Measurements from ENCODE around the gene SEC14L5.

The SEC14L5 gene

DNA sequence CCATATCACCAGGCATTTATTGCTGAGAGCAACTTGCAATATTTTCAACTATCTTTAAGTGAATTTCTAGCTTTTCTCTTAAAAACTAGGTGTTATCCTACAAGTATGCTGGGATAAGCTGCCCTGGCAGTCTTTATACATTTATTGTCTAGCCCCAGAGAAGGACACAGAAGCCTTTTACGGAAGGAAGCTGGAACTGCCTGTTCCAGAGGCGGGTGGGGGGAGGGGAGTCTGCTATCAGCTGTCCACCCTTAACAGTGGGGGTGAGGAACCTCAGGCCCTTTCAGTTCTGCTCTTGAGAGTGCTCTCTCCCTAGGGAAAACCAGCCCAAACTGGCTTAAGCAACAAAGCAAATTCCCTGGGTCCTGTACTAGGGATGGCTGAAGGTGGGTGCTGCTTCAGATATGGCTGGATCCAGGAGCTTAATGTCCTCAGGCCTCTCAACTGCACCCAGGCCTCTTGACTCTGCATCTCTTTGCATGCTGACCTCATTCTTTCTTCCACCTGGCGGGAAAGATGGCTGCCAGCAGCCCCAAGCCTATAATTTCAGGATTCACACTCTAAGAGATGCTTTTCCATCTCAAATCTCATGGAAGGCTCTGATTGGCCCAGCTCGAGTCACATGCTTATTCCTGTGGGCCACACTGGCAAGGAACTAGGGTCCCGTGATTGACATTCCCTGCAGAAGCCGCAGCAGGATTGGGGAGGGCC is 59.0 kb downstream of the SEC14L5 start:
- no peak for DNase-seq

GRCh38 chr16:5017678-5017969 is 59.5 kb downstream of the SEC14L5 start:
- DNase-seq: no peak

DNA sequence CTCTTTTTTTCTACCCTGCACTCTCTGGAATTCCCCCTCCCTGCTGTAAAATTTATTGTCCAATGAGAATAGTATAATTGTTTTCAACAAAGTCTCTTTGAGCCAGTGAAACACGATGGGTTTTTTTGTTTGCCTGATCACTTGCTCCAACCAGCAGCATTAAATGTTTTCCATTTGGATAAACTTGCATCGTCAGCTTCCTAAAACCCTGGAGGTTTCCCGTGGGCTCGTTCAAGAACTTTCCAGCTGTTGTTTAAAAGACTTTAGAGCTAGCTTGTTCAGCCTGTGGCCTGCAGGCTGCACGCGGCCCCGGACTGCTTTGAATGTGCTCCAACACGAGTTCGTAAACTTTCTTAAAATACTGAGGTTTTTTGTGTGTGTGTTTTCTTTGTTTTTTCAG is 60.7 kb downstream of the SEC14L5 start:
- no peak for DNase-seq

DNA sequence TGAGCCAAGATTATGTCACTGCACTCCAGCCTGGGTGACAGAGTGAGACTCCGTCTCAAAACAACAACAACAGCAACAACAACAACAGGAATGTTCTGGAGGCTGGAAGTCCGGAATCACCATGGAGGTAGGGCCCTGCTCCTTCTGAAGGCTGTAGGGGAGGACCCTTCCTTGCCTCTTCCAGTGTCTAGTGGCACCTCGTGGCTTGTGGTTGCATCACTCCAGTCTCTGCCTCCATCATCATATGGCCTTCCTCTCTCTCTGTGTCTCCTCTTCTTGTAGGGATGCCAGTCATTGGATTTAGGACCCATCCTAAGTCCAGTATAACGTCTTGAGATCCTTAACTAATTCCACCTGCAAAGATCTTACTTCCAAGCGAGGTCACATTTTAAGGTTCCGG is 61.6 kb downstream of the SEC14L5 start:
- no peak for DNase-seq

DNA sequence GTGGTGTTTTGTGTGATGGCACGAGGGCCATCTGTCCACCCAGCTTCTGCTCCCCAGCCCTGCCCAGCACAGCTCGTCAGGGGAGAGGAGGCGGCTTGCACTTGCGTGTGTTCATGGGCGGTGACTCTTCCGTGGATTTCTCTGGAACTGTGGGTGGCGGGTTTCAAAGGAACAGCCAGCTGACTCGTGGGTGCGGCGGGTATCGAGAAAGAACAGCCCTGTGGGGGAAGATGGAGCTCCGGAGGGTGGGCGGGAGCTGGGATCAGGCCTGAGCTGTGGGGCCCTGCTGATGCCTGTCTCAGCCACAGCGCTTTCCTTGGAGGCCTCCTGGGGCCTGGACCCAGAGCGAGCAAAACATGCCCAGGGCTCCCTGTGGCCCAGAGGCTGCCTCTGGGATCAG is 62.4 kb downstream of the SEC14L5 start:
- DNase-seq: no peak

- no peak for DNase-seq
These were observed 64.4 kb downstream of the SEC14L5 start for GRCh38 chr16:5022521-5022920.

GRCh38 chr16:5024632-5025031 is 66.5 kb downstream of the SEC14L5 start:
- no peak for DNase-seq

DNA sequence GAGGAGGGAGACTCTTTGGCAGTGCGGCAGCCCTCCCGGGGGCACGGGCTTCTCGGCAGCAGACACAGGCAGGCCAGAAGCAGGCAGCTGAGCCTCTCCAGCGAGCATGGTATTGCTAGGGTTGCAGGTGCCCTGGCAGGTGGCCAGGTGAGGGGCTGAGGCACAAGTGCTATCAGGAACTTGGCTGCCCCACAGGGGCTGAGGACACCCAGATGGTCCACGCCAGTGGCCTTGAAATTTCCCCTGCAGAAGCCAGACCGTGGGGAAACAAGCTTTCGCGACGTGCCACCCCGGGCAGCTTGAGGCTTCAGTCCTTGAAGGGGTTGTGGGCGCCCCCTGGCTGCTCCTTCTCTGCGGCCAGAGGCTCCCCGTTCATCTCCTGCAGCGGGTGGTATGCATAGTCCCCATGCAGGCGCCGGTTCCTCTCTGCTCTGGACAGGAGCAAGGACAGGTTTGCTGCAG is 67.1 kb downstream of the SEC14L5 start:
- peak in 1 of 2 donors; percentile 4 for DNase-seq

DNA sequence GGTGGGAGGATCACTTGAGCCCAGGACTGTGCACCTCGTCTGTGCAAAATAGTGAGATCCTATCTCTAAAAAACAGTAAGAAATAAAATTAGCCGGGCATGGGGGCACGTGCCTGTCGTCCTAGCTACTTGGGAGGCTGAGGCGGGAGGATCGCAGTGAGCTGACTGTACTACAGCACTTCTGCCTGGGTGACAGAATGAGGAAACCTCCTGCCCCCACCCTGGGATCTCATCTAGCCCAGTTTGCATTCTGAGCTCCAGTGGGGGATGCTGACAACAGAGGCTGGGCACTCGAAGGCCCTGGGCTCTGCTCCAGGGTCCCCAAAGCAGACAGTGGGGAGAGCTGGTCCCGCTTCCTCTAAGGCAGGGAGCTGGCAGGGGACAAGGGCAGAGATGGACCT is 68.5 kb downstream of the SEC14L5 start:
- DNase-seq: no peak

DNA sequence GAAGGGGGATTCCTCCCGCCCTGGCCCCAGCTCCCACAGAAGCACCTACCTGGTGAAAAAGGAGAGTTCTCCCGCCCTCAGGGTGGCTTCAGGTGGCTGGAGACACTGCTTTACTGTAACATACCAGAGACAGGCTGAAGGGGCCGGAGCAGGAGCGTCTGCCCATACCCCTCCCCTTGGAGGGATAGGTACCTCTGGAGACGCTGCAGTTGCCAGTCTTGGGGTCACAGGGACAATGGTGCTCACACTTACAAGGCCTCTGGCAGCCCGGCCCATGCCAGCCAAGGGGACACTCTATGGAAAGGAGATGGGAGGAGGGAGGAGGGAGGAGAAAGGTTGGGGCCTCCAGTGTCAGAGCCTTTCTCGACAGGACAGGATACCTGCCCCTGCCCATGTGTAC is 69.0 kb downstream of the SEC14L5 start:
- DNase-seq: no peak

DNA sequence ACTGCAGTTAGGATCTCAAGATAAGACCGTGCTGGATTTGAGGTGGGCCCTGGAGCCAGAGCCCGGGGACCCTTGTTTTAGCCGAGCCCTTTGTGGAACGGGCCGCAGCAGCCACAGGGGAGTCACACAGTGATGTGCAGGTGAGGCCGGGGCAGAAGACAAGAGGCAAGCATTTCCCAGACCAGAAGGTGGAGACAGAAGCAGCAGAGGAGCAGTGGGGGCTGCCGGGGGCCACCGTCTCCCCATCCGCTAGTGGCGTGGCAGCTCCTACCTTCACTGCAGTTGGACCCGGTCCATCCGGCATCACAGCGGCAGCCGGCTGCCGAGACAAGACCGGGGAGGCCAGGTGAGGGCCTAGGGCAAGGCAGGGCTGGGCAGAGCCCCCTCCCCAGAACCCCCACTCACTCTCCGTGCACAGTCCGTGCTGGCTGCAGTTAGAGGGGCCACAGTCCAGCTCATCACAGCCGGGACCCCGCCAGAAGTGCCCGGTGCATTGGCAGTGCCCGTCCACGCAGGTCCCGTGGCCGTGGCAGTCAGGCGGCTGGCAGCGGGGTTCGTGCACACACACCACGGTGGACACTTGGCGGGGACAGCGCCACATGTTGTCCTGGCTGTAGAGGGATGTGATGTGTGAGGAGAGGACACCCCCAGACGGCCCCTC is 69.6 kb downstream of the SEC14L5 start:
- DNase-seq: no peak

DNA sequence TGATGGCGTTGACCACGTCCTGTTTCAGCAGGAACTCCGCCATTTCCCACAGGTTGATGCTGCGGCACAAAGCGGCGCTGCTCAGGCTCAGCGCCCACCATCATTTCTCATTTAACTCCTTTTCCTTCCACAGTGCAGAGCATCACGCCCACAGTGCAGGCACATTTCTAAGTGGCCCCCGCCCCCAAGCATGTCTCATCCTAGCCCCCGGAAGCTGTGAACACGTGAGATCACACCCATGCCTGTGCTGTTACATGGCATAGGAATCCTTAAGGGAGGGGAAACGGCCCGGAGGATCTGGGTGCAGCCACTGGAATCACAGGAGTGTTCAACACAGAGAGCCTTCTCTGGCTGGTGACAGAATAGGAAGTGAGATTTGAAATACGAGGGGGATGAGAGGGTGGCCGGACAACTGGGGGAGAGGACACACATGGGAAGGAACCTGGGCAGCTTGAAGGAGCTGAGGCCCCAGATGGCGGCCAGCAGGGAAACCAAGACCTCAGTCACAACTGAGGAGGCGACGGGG is 70.9 kb downstream of the SEC14L5 start:
- DNase-seq: no peak

- no peak for DNase-seq
These were observed 72.2 kb downstream of the SEC14L5 start for GRCh38 chr16:5030251-5030870.

DNA sequence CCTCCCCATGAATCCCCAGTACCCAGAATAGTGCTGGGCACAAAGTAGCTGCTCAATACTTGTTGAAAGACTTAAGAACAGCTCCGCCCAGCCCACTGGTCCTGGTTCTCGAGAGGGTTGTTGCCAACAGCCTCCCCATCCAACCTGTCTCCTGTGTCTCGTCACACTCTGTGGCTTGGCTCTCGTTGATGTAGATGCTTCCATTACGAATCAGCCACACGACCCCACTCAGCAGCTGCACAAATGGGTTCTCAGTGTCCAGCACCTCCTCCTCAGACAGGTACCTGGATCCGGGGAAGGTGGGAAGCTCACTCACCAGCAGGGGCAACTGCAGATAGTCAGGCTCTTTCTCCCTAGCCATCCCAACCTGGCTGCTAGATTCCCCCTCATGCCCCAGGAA is 73.5 kb downstream of the SEC14L5 start:
- no peak for DNase-seq

GRCh38 chr16:5032748-5033167 is 74.6 kb downstream of the SEC14L5 start:
- peak in 1 of 2 donors; percentile 4 for DNase-seq

- peak; percentile 82 to 87 for DNase-seq
These were observed 75.4 kb downstream of the SEC14L5 start, which contains the start of gene NAGPA for GRCh38 chr16:5033256-5034166. NAGPA (minus strand) TSS chr16:5033935; CDS start chr16:5033914, 21 bp downstream.

- DNase-seq: no peak
These were observed 76.0 kb downstream of the SEC14L5 start for GRCh38 chr16:5034167-5034523.

DNA sequence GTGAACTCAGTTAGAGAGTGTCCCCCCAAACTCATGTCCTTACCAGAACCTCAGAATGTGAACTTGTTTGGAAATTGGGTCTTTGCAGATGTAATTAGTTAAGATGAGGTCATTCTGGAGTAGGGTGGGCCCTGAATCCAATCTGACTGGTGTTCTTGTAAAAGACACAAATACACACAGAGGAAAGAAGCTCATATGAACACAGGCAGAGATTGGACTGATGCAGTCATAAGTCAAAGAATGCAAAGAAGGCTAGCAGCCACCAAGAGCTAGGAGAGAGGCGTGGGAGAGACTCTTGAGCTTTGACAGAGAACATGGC is 77.7 kb downstream of the SEC14L5 start:
- no peak for DNase-seq

DNA sequence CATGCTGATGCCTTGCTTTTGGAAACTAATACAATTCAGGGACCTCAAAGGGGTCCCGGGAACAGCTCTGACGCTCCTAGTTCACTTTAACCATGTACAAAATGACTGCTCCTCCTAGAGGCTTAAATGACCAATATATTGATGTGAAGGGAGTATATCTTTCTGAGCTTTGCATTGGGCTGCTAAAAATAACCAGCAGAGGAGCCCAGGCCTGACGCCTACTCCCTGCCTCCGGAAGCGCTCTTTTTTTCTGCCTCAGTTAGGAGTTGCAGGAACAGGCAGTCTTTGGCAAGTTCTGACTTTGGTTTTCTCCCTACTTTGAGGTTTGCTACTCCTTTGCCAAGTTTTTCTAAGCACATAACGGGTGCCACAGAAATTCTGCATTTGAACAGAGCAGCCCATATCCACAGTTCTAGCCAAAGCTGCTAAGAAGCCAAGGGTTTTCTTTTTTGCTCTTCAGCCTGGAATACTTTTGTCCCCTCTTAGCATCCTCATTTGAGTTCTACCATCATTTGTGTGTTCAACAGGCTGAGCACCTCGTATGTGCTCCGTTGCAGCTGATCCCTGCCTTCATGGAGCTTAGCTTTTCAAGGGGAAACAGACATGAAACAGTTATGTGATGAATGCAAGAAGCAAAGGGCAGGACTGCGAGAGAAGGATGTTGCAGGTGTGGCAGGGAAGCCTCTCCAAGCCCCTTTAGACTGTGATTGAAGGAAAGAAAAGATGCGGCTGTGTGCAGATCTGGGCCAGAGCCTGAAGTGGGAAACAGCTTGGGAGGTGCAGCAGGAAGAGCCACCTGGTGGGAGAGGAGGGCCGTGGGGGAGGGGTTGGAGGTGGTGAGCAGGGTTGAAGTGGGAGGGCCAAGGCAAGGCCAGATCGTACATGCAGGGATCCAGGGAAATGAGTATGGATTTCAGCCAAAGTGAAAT is 78.4 kb downstream of the SEC14L5 start:
- no peak for DNase-seq

DNA sequence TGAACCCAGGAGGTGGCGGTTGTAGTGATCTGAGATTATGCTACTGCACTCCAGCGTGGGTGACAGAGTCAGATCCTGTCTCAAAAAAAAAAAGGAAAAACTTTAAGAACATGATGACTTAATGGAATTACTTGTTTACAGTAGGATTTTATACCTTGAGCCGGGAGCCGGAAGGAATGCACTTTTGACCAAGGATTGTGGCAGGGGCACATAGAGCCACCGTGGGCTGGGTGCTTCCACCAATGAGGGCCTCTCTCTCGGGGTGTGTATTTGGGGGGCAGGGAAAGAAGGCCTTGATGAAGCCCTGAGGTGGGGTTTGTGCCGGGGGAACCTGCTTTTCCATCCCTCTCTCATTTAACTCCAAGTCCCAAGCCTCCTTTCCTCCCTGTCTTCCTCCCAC is 82.3 kb downstream of the SEC14L5 start:
- DNase-seq: no peak

DNA sequence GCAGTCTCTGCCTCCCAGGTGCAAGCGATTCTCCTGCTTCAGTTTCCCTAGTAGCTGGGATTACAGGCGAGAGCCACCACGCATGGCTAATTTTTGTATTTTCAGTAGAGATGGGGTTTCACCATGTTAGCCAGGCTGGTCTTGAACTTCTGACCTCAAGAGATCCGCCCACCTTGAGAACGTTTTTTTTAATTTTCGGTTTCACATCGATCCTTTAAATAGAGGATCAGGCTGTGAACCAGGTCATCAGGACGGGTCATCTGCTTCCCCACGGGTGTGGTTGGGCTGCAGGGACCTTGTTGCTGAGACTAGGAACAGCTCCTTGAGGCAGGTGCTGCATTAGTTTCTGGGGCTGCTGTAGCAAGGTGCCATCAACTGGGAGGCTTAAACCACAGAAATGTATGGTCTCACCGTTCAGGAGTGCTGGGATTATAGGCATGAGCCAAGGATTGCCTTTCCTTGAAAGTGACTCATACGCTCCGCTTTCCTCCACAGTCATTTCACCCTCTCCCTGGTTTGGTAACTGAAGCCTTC is 83.5 kb downstream of the SEC14L5 start:
- DNase-seq: no peak
